HCT116 (cell line): ENCODE results near the gene PUSL1. TPM values are rescaled to one million over a fixed set of nuclear protein-coding genes. Genes with fewer than 3 reads are reported as not detected.

Experiments used
- ATAC-seq: fragments of 200-7000 bp; cut with Tn5 transposase; 2 replicates; pipeline ENCODE4 v1.9.1; 2020; ENCODE audit warnings: mild to moderate bottlenecking, moderate library complexity
- BruUV-seq: library from RNA; stranded (reverse); fragments of 400-500 nt; replicated peaks from 2 replicates; lab custom pipeline; 2021; lab: Mats Ljungman, UMichigan
- CTCF ChIA-PET: fragments of 300-600 bp; sonication (Branson Sonifier 250); formaldehyde crosslinking; loops from one replicate; lab custom pipeline; 2021; ENCODE audit warnings: antibody characterized with exemption; lab: Charles Lee
- POLR2A ChIA-PET: fragments of 300-600, 350-600 bp; sonication (Branson Sonifier 250); formaldehyde crosslinking; loops from one replicate; lab custom pipeline; 2021; ENCODE audit warnings: antibody characterized with exemption; lab: Charles Lee
- RAD21 ChIA-PET, 2 experiments: fragments of 300-600 bp; sonication (Branson Sonifier 250); formaldehyde crosslinking; loops; one replicate each; lab custom pipeline; 2023; ENCODE audit warnings: low total read pairs in 2 of 2; ENCODE audit not compliant: uncharacterized antibody in 2 of 2, unreplicated experiment in 2 of 2, low non-redundant PET in 1 of 2; lab: Charles Lee
- DNase-seq: peaks from one replicate; pipeline ENCODE4 v3.0.0-alpha.2; 2010; ENCODE audit warnings: low read depth, low spot score
- H2AFZ ChIP-seq: fragments of 200-600 bp; shearing (Covaris generic), sonication (generic); 2 replicates; pipeline ENCODE4 v1.6.1; 2017; ENCODE audit warnings: low read depth, mixed run types, mixed read lengths, antibody characterized with exemption, low read length; ENCODE audit not compliant: poor library complexity, severe bottlenecking
- H3K27ac ChIP-seq: 2 replicates; pipeline ENCODE4 v1.5.1; 2012; ENCODE audit warnings: low read depth, low read length
- H3K27me3 ChIP-seq: fragments of 200-600 bp; sonication (generic); 2 replicates; pipeline ENCODE4 v1.6.1; 2016; ENCODE audit warnings: mixed run types, low read length, mixed read lengths; ENCODE audit not compliant: insufficient read depth
- H3K36me3 ChIP-seq, 2 experiments: fragments of 200-500 bp in 1 of 2; fragments of 200-600 bp in 1 of 2; sonication (Bioruptor generic) in 1 of 2; sonication (generic) in 1 of 2; 2 replicates each; pipeline versions ENCODE4 v1.5.1 to v1.6.1; 2014 to 2016; ENCODE audit warnings: low read length in 2 of 2, inconsistent platforms in 1 of 2, mixed read lengths in 1 of 2, mixed run types in 1 of 2; ENCODE audit not compliant: insufficient read depth in 2 of 2, control insufficient read depth in 1 of 2
- H3K4me1 ChIP-seq, 2 experiments: fragments of 200-600 bp in 1 of 2; sonication (generic) in 1 of 2; 2 replicates each; pipeline versions ENCODE4 v1.5.1 to v1.6.1; 2012 to 2017; ENCODE audit warnings: low read length in 2 of 2, inconsistent platforms in 1 of 2, mild to moderate bottlenecking in 1 of 2, mixed read lengths in 1 of 2, mixed run types in 1 of 2, moderate library complexity in 1 of 2; ENCODE audit not compliant: insufficient read depth in 2 of 2, control insufficient read depth in 1 of 2
- H3K4me2 ChIP-seq: fragments of 200-600 bp; sonication (generic); 2 replicates; pipeline ENCODE4 v1.6.1; 2017; ENCODE audit warnings: mixed run types, low read length, mixed read lengths
- H3K4me3 ChIP-seq, 2 experiments: fragments of 200-600 bp in 1 of 2; sonication (generic) in 1 of 2; replicated peaks in 1 of 2; 2 replicates each; pipeline ENCODE4 v1.5.1; 2011 to 2016; ENCODE audit warnings: low read length in 2 of 2, control low read depth in 1 of 2, low read depth in 1 of 2, mild to moderate bottlenecking in 1 of 2, mixed read lengths in 1 of 2, mixed run types in 1 of 2
- H3K79me2 ChIP-seq: fragments of 200-600 bp; sonication (generic); 2 replicates; pipeline ENCODE4 v1.6.1; 2017; ENCODE audit warnings: mild to moderate bottlenecking, mixed run types, low read length, moderate library complexity, mixed read lengths; ENCODE audit not compliant: insufficient read depth
- H3K9ac ChIP-seq: fragments of 200-600 bp; sonication (generic); 2 replicates; pipeline ENCODE4 v1.6.1; 2016; ENCODE audit warnings: low read length, mixed read lengths
- H3K9me2 ChIP-seq: fragments of 200-600 bp; sonication (generic), shearing (Covaris generic); 2 replicates; pipeline ENCODE4 v1.6.1; 2017; ENCODE audit warnings: mixed run types, mild to moderate bottlenecking, moderate library complexity; ENCODE audit not compliant: insufficient read depth
- H3K9me3 ChIP-seq, 2 experiments: fragments of 200-500 bp in 1 of 2; fragments of 200-600 bp in 1 of 2; sonication (Bioruptor generic) in 1 of 2; sonication (generic) in 1 of 2; 2 replicates each; pipeline ENCODE4 v1.6.1; 2014 to 2017; ENCODE audit warnings: low read length in 2 of 2, mixed read lengths in 2 of 2, inconsistent platforms in 1 of 2, low read depth in 1 of 2, mild to moderate bottlenecking in 1 of 2, mixed run types in 1 of 2, moderate library complexity in 1 of 2; ENCODE audit not compliant: control insufficient read depth in 1 of 2, insufficient read depth in 1 of 2
- H4K20me1 ChIP-seq: fragments of 200-600 bp; sonication (generic), shearing (Covaris generic); 2 replicates; pipeline ENCODE4 v1.6.1; 2017; ENCODE audit warnings: mixed run types, mild to moderate bottlenecking, moderate library complexity; ENCODE audit not compliant: insufficient read depth
- CBX3 ChIP-seq: IDR thresholded peaks from 2 replicates; pipeline ENCODE4 v1.6.1; 2012; ENCODE audit warnings: low read depth
- CEBPB ChIP-seq: IDR thresholded peaks from 2 replicates; pipeline ENCODE4 v1.6.1; 2012; ENCODE audit warnings: low read depth
- EZH2phosphoT487 ChIP-seq: fragments of 200-600 bp; IDR thresholded peaks from 2 replicates; pipeline ENCODE4 v1.6.1; 2018; ENCODE audit warnings: antibody characterized with exemption, borderline replicate concordance
- FOSL1 ChIP-seq: IDR thresholded peaks from 2 replicates; pipeline ENCODE4 v1.6.1; 2012; ENCODE audit warnings: low read depth
- POLR2A ChIP-seq: IDR thresholded peaks from 2 replicates; pipeline ENCODE4 v1.7.0; 2011; ENCODE audit warnings: borderline replicate concordance; ENCODE audit not compliant: insufficient read depth, insufficient read length; ENCODE audit errors: extremely low read depth
- POLR2AphosphoS5 ChIP-seq: IDR thresholded peaks from 2 replicates; pipeline ENCODE4 v1.6.1; 2011; ENCODE audit warnings: mild to moderate bottlenecking, low read depth, low read length, moderate library complexity
- RAD21 ChIP-seq: IDR thresholded peaks from 2 replicates; pipeline ENCODE4 v1.6.1; 2012; ENCODE audit warnings: low read depth, mild to moderate bottlenecking
- SIN3A ChIP-seq: IDR thresholded peaks from 2 replicates; pipeline ENCODE4 v1.6.1; 2012; ENCODE audit warnings: low read depth
- SP1 ChIP-seq: IDR thresholded peaks from 2 replicates; pipeline ENCODE4 v1.6.1; 2012; ENCODE audit warnings: low read depth
- ZBTB33 ChIP-seq: IDR thresholded peaks from 2 replicates; pipeline ENCODE4 v1.6.1; 2011; ENCODE audit warnings: mild to moderate bottlenecking, low read length, moderate library complexity; ENCODE audit not compliant: insufficient replicate concordance; ENCODE audit errors: extremely low read depth
- ZNF274 ChIP-seq: fragments of 200-500 bp; sonication (Bioruptor generic); IDR thresholded peaks from 2 replicates; pipeline ENCODE4 v1.6.1; 2014; ENCODE audit warnings: mild to moderate bottlenecking, low read depth, low read length, inconsistent platforms
- intact Hi-C: fragments of 100-400 bp; cut with micrococcal nuclease; formaldehyde crosslinking; loops from 2 replicates; pipeline ENCODE4 v1.10.0; 2022
- total RNA-seq: library from RNA; stranded (reverse); gene quantifications from one replicate; pipeline ENCODE4 v1.2.1, GENCODE V29; 2021; ENCODE audit not compliant: unreplicated experiment

PUSL1 gene
- total RNA-seq, 1 experiment from 2014 or later = 47.2 TPM

GRCh38 chr1:1356796-1357401 is 48.5 kb downstream of the PUSL1 start:
- no peak overlapping the region for H3K27ac ChIP-seq
- BruUV-seq = no TSS peak
- no peaks in the 10 kb centered on the region for H3K27me3 ChIP-seq
- no peaks in the 10 kb centered on the region for H4K20me1 ChIP-seq
- no peak overlapping the region for H3K4me3 ChIP-seq
- POLR2A ChIA-PET = no interaction called here
- no peaks in the 10 kb centered on the region for H3K36me3 ChIP-seq
- intact Hi-C loops = no loop called here
- H2AFZ ChIP-seq = no peak overlapping the region
- H3K79me2 ChIP-seq = no peaks in the 10 kb centered on the region
- DNase-seq (no peak), ATAC-seq (no peak)
- CTCF ChIA-PET = no interaction called here
- H3K9me2 ChIP-seq = no peaks in the 10 kb centered on the region
- H3K9me3 ChIP-seq = no peaks in the 10 kb centered on the region
- RAD21 ChIA-PET = no interaction called here
- no peak overlapping the region for H3K4me2 ChIP-seq
- H3K4me1 ChIP-seq = peaks cover 26 to 67% of the 10 kb centered on the region in 2 experiments
- no peak overlapping the region for H3K9ac ChIP-seq
- TF ChIP-seq POLR2A (no peak), ZNF274 (no peak), CBX3 (no peak), EZH2phosphoT487 (no peak), RAD21 (no peak), ZBTB33 (no peak), FOSL1 (no peak), CEBPB (no peak), SP1 (no peak), POLR2AphosphoS5 (no peak), SIN3A (no peak)
